Measurements from ENCODE around the gene NOL12.

- TF ChIP-seq GATA2 (IDR thresholded peaks at IDR 0.05; ENCODE audit: low read depth, low read length) (peak; percentile 38; the same call in 1 of the 2 replicates), GATA3 (IDR thresholded peaks at IDR 0.05; ENCODE audit: low read depth, low read length) (no peak)
Measured at GRCh38 chr22:37734964-37735451, 48.9 kb downstream of the NOL12 start.

Data from SH-SY5Y (cell line).